Suprapubic skin (tissue), 3 donors: Measurements from ENCODE around the gene BORCS6.

Source experiments
- CTCF ChIP-seq, 2 donors: fragments of 200-600 bp in 1 of 2; fragments of 450-650 bp in 1 of 2; sonication (generic) in 1 of 2; IDR thresholded peaks; one replicate each; pipeline ENCODE4 v1.5.1; 2016 to 2019; ENCODE audit warnings: antibody characterized with exemption in 2 of 2, mild to moderate bottlenecking in 1 of 2, moderate library complexity in 1 of 2
- EP300 ChIP-seq: sonication (generic); formaldehyde crosslinking; IDR thresholded peaks from one replicate; pipeline ENCODE4 v1.6.1; 2017; ENCODE audit warnings: antibody characterized with exemption
- POLR2A ChIP-seq, 2 donors: fragments of 450-650 bp; IDR thresholded peaks; one replicate each; pipeline ENCODE4 v1.6.1; 2017; ENCODE audit warnings: antibody characterized with exemption in 2 of 2, mild to moderate bottlenecking in 2 of 2, moderate library complexity in 2 of 2

- TF ChIP-seq POLR2A (IDR thresholded peaks at IDR 0.05), result no peak
- no peak for TF ChIP-seq CTCF (IDR thresholded peaks at IDR 0.05)
- TF ChIP-seq EP300, result no peak
These were observed 49.6 kb downstream of the BORCS6 start for GRCh38 chr17:8140065-8141029.
